Heart right ventricle (tissue), 16 donors: ENCODE measurements around the gene CAMKMT. TPM values are rescaled to one million over a fixed set of nuclear protein-coding genes. Genes with fewer than 3 reads are reported as not detected.
A peak's percentile ranks its signal among the peaks of the same experiment; 100 is the strongest.

Source experiments
- ATAC-seq, 8 donors: fragments of 200-7000 bp; cut with Tn5 transposase; one replicate each; pipeline ENCODE4 v1.9.1; 2020; ENCODE audit warnings: mild to moderate bottlenecking in 8 of 8, moderate library complexity in 8 of 8, moderate number of reproducible peaks in 1 of 8
- DNase-seq, 2 donors: peaks; one replicate each; pipeline ENCODE4 v3.0.0-alpha.2; 2020
- H3K27ac ChIP-seq, 10 donors: fragments of 200-600 bp; sonication (generic) in 2 of 10; one replicate each; pipeline versions ENCODE4 v1.5.0 to v1.8.0; 2020 to 2022; ENCODE audit warnings: mild to moderate bottlenecking in 3 of 10
- H3K27me3 ChIP-seq, 7 donors: fragments of 200-600 bp; one replicate each; pipeline ENCODE4 v1.8.0; 2021 to 2022; ENCODE audit warnings: mild to moderate bottlenecking in 2 of 7
- H3K36me3 ChIP-seq, 9 donors: fragments of 200-600 bp; sonication (generic) in 1 of 9; one replicate each; pipeline versions ENCODE4 v1.5.0 to v1.8.0; 2020 to 2022; ENCODE audit warnings: mild to moderate bottlenecking in 2 of 9
- H3K4me1 ChIP-seq, 9 donors: fragments of 200-600 bp; sonication (generic) in 1 of 9; one replicate each; pipeline versions ENCODE4 v1.5.0 to v1.8.0; 2020 to 2022; ENCODE audit warnings: mild to moderate bottlenecking in 4 of 9
- H3K4me3 ChIP-seq, 10 donors: fragments of 200-600 bp; sonication (generic) in 2 of 10; one replicate each; pipeline versions ENCODE4 v1.5.0 to v1.8.0; 2020 to 2022; ENCODE audit warnings: mild to moderate bottlenecking in 7 of 10, moderate library complexity in 2 of 10
- H3K9me3 ChIP-seq, 11 donors: fragments of 200-600 bp in 10 of 11; sonication (generic) in 2 of 11; one replicate each; pipeline versions ENCODE4 v1.5.0 to v1.8.0; 2013 to 2022; ENCODE audit warnings: mild to moderate bottlenecking in 2 of 11, control low read depth in 1 of 11, moderate library complexity in 1 of 11
- WGBS, 2 donors: extraction: QIAGEN DNeasy Blood & Tissue Kit; methylation state at CpG; one replicate each; pipeline ENCODE4 v1.1.7; 2013; ENCODE audit warnings: inconsistent platforms in 1 of 2; 5-methylcytosine and 5-hydroxymethylcytosine counted together
- intact Hi-C, 10 donors: fragments of 100-400 bp; cut with DNase I; formaldehyde crosslinking; loops; one replicate each; pipeline versions ENCODE4 v1.11.1 to v1.14.2; 2022
- polyA plus RNA-seq, 2 donors: library from polyadenylated mRNA; stranded (reverse); fragments of 200-250 nt; gene quantifications; one replicate each; pipeline ENCODE4 v1.2.3, GENCODE V29; 2013
- total RNA-seq, 10 donors: library from RNA; stranded (reverse); fragmentation: NEBNext Ultra II Directional in 3 of 10; extraction: Animal tissue kit (Norgen Biotek cat#: 25700) in 3 of 10; gene quantifications; one replicate each; pipeline versions ENCODE4 v1.2.1 to v1.2.4, GENCODE V29; 2021 to 2023
- TF ChIP-seq, protein P1 (sequence below), 9 donors: fragments of 200-600 bp; sonication (generic) in 2 of 9; IDR thresholded peaks; one replicate each; pipeline versions ENCODE4 v1.5.0 to v1.8.0; 2021 to 2022; ENCODE audit warnings: antibody characterized with exemption in 9 of 9, mild to moderate bottlenecking in 5 of 9, moderate library complexity in 1 of 9
- donor health status: Arrhythmogenic right ventricular cardiomyopathy.
- donor health status: ischemic (EF 13 %, LVEDD 7.1; RV severe dilation, severe dysfunction).
- donor health status: healthy with polysubstance abuse.
- donor health status: DM: no; HTN: yes; CAD: no.
- donor health status: DM: no; HTN: no; CAD: no.
- donor health status: ischemic (EF 25% LVEDD 6.9; RV normal size, moderate dysfunction).
- donor health status: ischemic (EF 25% LVEDD 5.7; RV mildly dilated, moderate dysfunction).
- donor health status: healthy.
- donor health status: DM: yes; HTN: yes; CAD: no.
- donor health status: Ischemic cardiomyopathy.
- donor health status: ischemic (EF 35%, LVEDD 5.7; RV mildly dilated, moderate dysfunction).
- donor health status: nonischemic (EF 11% LVEDD 7.7; RV severe dilation, severe dysfunction).
- donor health status: DM: yes; HTN: yes; CAD: no.
- donor health status: PGD.
- donor health status: ischemic (EF 29% LVEDD 5.4; RV normal size, mild dysfunction).
- donor health status: nonischemic (EF 23%, LVEDD 6.1; RV moderate dilation, normal function).

CAMKMT gene
- total and polyA plus RNA-seq, 12 donors, result 4.1 to 6.4 (median 4.8) TPM

DNA sequence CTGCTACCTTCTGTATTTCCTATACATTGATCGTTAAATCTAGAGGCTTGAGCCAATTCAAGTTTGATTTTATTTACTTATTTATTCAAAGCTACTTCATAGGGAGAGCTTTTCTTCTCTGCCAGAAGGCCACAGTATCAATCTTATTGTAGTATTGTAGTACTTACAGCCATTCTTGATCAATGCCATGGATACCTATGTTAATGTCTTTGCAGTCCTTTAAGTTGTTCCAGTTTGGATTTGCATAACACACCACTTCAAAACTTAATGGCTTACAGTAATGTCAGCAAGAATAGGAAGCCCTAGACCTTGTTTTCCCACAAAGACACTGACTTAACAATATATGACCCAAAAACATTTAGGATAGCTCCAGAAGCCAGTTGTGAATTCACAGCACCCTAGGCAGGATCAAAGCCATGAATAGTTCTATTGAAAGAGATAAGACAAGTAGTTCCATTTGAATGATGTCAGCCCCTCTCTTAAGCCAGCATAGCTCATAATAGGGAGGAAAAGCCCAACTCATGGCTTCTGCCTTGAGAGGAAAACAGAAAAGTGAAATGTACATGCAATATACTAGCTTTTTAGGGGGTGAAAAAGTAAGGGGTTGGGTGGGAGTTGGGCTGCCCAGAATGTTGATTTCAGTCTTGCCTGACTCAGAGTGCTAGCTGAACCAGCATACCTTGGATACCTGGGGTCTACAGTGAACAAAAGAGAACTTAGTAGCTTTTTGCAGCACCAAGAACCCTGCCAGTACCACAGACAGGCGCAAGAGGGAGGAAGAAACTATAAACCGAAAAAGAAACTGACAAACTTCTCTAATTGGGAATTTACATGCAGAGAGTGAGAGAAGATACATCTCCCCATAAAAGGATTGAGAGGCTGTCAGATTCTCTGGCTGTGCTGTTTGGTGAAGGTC lies 101.4 kb downstream of the CAMKMT start:
- peaks cover 0 to 45% (median 7%) of the 10 kb centered on the region in 11 donors for H3K9me3 ChIP-seq
- TF ChIP-seq, protein P1, sequence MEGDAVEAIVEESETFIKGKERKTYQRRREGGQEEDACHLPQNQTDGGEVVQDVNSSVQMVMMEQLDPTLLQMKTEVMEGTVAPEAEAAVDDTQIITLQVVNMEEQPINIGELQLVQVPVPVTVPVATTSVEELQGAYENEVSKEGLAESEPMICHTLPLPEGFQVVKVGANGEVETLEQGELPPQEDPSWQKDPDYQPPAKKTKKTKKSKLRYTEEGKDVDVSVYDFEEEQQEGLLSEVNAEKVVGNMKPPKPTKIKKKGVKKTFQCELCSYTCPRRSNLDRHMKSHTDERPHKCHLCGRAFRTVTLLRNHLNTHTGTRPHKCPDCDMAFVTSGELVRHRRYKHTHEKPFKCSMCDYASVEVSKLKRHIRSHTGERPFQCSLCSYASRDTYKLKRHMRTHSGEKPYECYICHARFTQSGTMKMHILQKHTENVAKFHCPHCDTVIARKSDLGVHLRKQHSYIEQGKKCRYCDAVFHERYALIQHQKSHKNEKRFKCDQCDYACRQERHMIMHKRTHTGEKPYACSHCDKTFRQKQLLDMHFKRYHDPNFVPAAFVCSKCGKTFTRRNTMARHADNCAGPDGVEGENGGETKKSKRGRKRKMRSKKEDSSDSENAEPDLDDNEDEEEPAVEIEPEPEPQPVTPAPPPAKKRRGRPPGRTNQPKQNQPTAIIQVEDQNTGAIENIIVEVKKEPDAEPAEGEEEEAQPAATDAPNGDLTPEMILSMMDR (IDR thresholded peaks at IDR 0.05), result no peak
- H3K4me3 ChIP-seq, result no peak overlapping the region
- WGBS, 2 donors, result 91 to 97% methylated on average over 3 of the region's 3 CpGs
- no peaks in the 10 kb centered on the region for H3K27me3 ChIP-seq
- no peak overlapping the region for H3K27ac ChIP-seq
- peaks cover 0 to 8% (median 0%) of the 10 kb centered on the region in 9 donors for H3K4me1 ChIP-seq
- no peaks in the 10 kb centered on the region for H3K36me3 ChIP-seq
- intact Hi-C loops, result no loop called here
- ATAC-seq (peak in 1 of 8 donors; percentile 76), DNase-seq (no peak)

DNA sequence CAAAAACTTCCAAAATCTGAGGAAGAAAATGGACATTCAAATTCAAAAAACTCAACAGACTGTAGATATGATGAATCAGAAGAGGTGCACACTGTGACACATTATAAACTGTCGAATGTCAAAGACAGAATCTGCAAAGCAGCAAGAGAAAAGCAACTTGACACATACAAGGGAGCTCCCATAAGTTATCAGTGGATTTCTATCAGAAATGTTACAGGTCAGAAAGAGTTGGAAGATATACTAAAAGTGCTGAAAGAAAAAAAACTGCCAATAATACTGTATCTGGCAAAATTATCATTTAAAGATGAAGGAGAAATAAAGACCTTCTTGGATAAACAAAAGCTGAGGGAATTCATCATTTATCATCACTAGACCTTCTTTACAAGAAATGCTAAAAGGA lies 102.7 kb downstream of the CAMKMT start:
- ATAC-seq (no peak), DNase-seq (no peak)
- 96 to 97% methylated on average over 1 of the region's 1 CpG for WGBS, 2 donors
- H3K4me3 ChIP-seq, result no peak overlapping the region
- no peak overlapping the region for H3K27ac ChIP-seq
- H3K36me3 ChIP-seq, result no peaks in the 10 kb centered on the region
- TF ChIP-seq, protein P1 (IDR thresholded peaks at IDR 0.05), result no peak
- H3K27me3 ChIP-seq, result no peaks in the 10 kb centered on the region
- intact Hi-C loops, result no loop called here
- H3K9me3 ChIP-seq, result peaks cover 0 to 45% (median 7%) of the 10 kb centered on the region in 11 donors
- H3K4me1 ChIP-seq, result peaks cover 0 to 8% (median 0%) of the 10 kb centered on the region in 9 donors

- H3K4me3 ChIP-seq, result no peak overlapping the region
- no peaks in the 10 kb centered on the region for H3K4me1 ChIP-seq
- no peaks in the 10 kb centered on the region for H3K27me3 ChIP-seq
- DNase-seq (no peak), ATAC-seq (no peak)
- TF ChIP-seq, protein P1 (IDR thresholded peaks at IDR 0.05), result no peak
- intact Hi-C loops, result loop anchor here in 3 of 10 donors (10.0 kb wide), 2 partner anchors 75 to 245 kb away; no protein-coding TSS in a partner anchor
- H3K27ac ChIP-seq, result no peak overlapping the region
- no peaks in the 10 kb centered on the region for H3K36me3 ChIP-seq
- peaks cover 0 to 28% (median 3%) of the 10 kb centered on the region in 11 donors for H3K9me3 ChIP-seq
Measured at GRCh38 chr2:44470151-44470550, 108.4 kb downstream of the CAMKMT start.

GRCh38 chr2:44477657-44478414 lies 116.1 kb downstream of the CAMKMT start:
- Histone ChIP-seq H3K4me3 (no peak overlapping the region), H3K4me1 (peaks cover 0 to 5% (median 0%) of the 10 kb centered on the region in 9 donors), H3K27ac (no peak overlapping the region), H3K27me3 (no peaks in the 10 kb centered on the region), H3K9me3 (no peaks in the 10 kb centered on the region), H3K36me3 (no peaks in the 10 kb centered on the region)
- TF ChIP-seq, protein P1 (IDR thresholded peaks at IDR 0.05), result no peak
- ATAC-seq (no peak), DNase-seq (no peak)
- WGBS, 2 donors, result 91 to 94% methylated on average over 3 of the region's 3 CpGs
- intact Hi-C loops, result loop anchor here in 8 of 10 donors (2.0 to 10.0 kb wide), 7 partner anchors 83 to 477 kb away; no protein-coding TSS in a partner anchor
